ENCODE measurements around the gene NRL. TPM values are rescaled to one million over a fixed set of nuclear protein-coding genes. Genes with fewer than 3 reads are reported as not detected.
"Not testable (repeated sequence)": the region's sequence is repeated elsewhere in the genome, so short reads cannot be mapped to it uniquely, and the experiment has no call there.

The NRL gene
- polyA plus RNA-seq, 3 donors, result 1.8 to 3.7 (median 2.9) TPM

DNA sequence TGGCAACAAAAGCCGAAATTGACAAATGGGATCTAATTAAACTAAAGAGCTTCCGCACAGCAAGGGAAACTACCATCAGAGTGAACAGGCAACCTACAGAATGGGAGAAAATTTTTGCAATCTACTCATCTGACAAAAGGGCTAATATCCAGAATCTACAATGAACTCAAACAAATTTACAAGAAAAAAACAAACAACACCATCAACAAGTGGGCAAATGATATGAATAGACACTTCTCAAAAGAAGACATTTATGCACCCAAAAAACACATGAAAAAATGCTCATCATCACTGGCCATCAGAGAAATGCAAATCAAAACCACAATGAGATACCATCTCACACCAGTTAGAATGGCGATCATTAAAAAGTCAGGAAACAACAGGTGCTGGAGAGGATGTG, 85.1 kb downstream of the NRL start:
- not testable (repeated sequence) for DNase-seq (ENCODE audit: low read depth in 3 of 3, low spot score in 2 of 3)

Other genes with a start within 250 kb of the NRL start
- gene DHRS4, start 161.2 kb downstream of the NRL start, polyA plus RNA-seq (ENCODE audit: insufficient read length in 3 of 3), result 10 to 100 TPM; 46.7 to 55.5 (median 49.6) TPM
- gene DHRS4L2, start 126.0 kb downstream of the NRL start, polyA plus RNA-seq (ENCODE audit: insufficient read length in 3 of 3), result 10 to 100 TPM; 30.8 to 43.1 (median 37.2) TPM
- gene CARMIL3, start 62.9 kb downstream of the NRL start, polyA plus RNA-seq (ENCODE audit: insufficient read length in 3 of 3), result 1 to 10 TPM; 1.0 to 2.0 (median 1.4) TPM
- not detected for gene CPNE6, start 43.4 kb downstream of the NRL start, polyA plus RNA-seq (ENCODE audit: insufficient read length in 3 of 3)
- gene PCK2, start 20.6 kb downstream of the NRL start, polyA plus RNA-seq (ENCODE audit: insufficient read length in 3 of 3), result 10 to 100 TPM; 25.5 to 32.6 (median 27.3) TPM
- 10 to 100 TPM; 75.4 to 83.3 (median 77.3) TPM for gene DCAF11, start 172 bp downstream of the NRL start, polyA plus RNA-seq (ENCODE audit: insufficient read length in 3 of 3)
- under 1 TPM; 0.68 to 0.86 (median 0.79) TPM for gene FITM1, start 15.7 kb upstream of the NRL start, polyA plus RNA-seq (ENCODE audit: insufficient read length in 3 of 3)
- 100 to 1,000 TPM; 216 to 231 (median 224) TPM for gene PSME1, start 21.2 kb upstream of the NRL start, polyA plus RNA-seq (ENCODE audit: insufficient read length in 3 of 3)
- gene EMC9, start 26.6 kb upstream of the NRL start, polyA plus RNA-seq (ENCODE audit: insufficient read length in 3 of 3), result 10 to 100 TPM; 11.9 to 20.1 (median 15.3) TPM
- gene PSME2, start 31.7 kb upstream of the NRL start, polyA plus RNA-seq (ENCODE audit: insufficient read length in 3 of 3), result 100 to 1,000 TPM; 165 to 179 (median 171) TPM
- 10 to 100 TPM; 41.5 to 46.9 (median 43.4) TPM for gene RNF31, start 32.5 kb upstream of the NRL start, polyA plus RNA-seq (ENCODE audit: insufficient read length in 3 of 3)
- gene IRF9, start 46.3 kb upstream of the NRL start, polyA plus RNA-seq (ENCODE audit: insufficient read length in 3 of 3), result 10 to 100 TPM; 56.8 to 60.1 (median 57.5) TPM
- 10 to 100 TPM; 47.5 to 51.6 (median 50.0) TPM for gene REC8, start 57.1 kb upstream of the NRL start, polyA plus RNA-seq (ENCODE audit: insufficient read length in 3 of 3)
- 10 to 100 TPM; 31.4 to 35.6 (median 33.1) TPM for gene IPO4, start 73.9 kb upstream of the NRL start, polyA plus RNA-seq (ENCODE audit: insufficient read length in 3 of 3)
- 10 to 100 TPM; 36.9 to 40.9 (median 39.0) TPM for gene TM9SF1, start 80.5 kb upstream of the NRL start, polyA plus RNA-seq (ENCODE audit: insufficient read length in 3 of 3)
- gene TSSK4, start 90.7 kb upstream of the NRL start, polyA plus RNA-seq (ENCODE audit: insufficient read length in 3 of 3), result 1 to 10 TPM; 3.2 to 4.1 (median 4.0) TPM
- 10 to 100 TPM; 50.7 to 61.2 (median 55.7) TPM for gene CHMP4A, start 98.5 kb upstream of the NRL start, polyA plus RNA-seq (ENCODE audit: insufficient read length in 3 of 3)
- 10 to 100 TPM; 10.2 to 12.9 (median 12.5) TPM for gene MDP1, start 101.1 kb upstream of the NRL start, polyA plus RNA-seq (ENCODE audit: insufficient read length in 3 of 3)
- 100 to 1,000 TPM; 253 to 284 (median 266) TPM for gene NEDD8, start 117.4 kb upstream of the NRL start, polyA plus RNA-seq (ENCODE audit: insufficient read length in 3 of 3)
- gene GMPR2, start 118.0 kb upstream of the NRL start, polyA plus RNA-seq (ENCODE audit: insufficient read length in 3 of 3), result 100 to 1,000 TPM; 105 to 133 (median 125) TPM
- gene TINF2, start 127.7 kb upstream of the NRL start, polyA plus RNA-seq (ENCODE audit: insufficient read length in 3 of 3), result 10 to 100 TPM; 64.3 to 71.3 (median 67.3) TPM
- gene TGM1, start 148.2 kb upstream of the NRL start, polyA plus RNA-seq (ENCODE audit: insufficient read length in 3 of 3), result 1 to 10 TPM; 1.2 to 1.9 (median 1.2) TPM
- 10 to 100 TPM; 18.2 to 19.0 (median 18.5) TPM for gene RABGGTA, start 156.6 kb upstream of the NRL start, polyA plus RNA-seq (ENCODE audit: insufficient read length in 3 of 3)
- 10 to 100 TPM; 38.6 to 45.5 (median 42.6) TPM for gene DHRS1, start 184.8 kb upstream of the NRL start, polyA plus RNA-seq (ENCODE audit: insufficient read length in 3 of 3)
- 10 to 100 TPM; 26.2 to 26.6 (median 26.4) TPM for gene NOP9, start 184.9 kb upstream of the NRL start, polyA plus RNA-seq (ENCODE audit: insufficient read length in 3 of 3)
- gene CIDEB, start 193.0 kb upstream of the NRL start, polyA plus RNA-seq (ENCODE audit: insufficient read length in 3 of 3), result 10 to 100 TPM; 28.5 to 29.4 (median 28.9) TPM
- 1 to 10 TPM; 1.8 to 2.2 (median 1.9) TPM for gene LTB4R2, start 195.2 kb upstream of the NRL start, polyA plus RNA-seq (ENCODE audit: insufficient read length in 3 of 3)
- 1 to 10 TPM; 2.4 to 2.9 (median 2.9) TPM for gene LTB4R, start 196.6 kb upstream of the NRL start, polyA plus RNA-seq (ENCODE audit: insufficient read length in 3 of 3)
- gene ADCY4, start 220.1 kb upstream of the NRL start, polyA plus RNA-seq (ENCODE audit: insufficient read length in 3 of 3), result 10 to 100 TPM; 12.8 to 23.7 (median 17.2) TPM
- gene RIPK3, start 225.0 kb upstream of the NRL start, polyA plus RNA-seq (ENCODE audit: insufficient read length in 3 of 3), result 1 to 10 TPM; 2.3 to 3.6 (median 3.1) TPM

Data from right renal cortex interstitium (tissue), 3 donors.